HepG2 (cell line): Measurements from ENCODE around the gene SH3PXD2A. TPM values are rescaled to one million over a fixed set of nuclear protein-coding genes. Genes with fewer than 3 reads are reported as not detected.

Experiments used
- ATF1 ChIP-seq: IDR thresholded peaks from 2 replicates; pipeline ENCODE4 v1.6.1; 2016; ENCODE audit warnings: mild to moderate bottlenecking, control low read depth
- CBX1 ChIP-seq: IDR thresholded peaks from one replicate; pipeline ENCODE4 v1.6.1; 2016; ENCODE audit warnings: antibody characterized with exemption, low read depth
- NFE2L2 ChIP-seq: fragments of 150-350 bp; IDR thresholded peaks from 2 replicates; pipeline ENCODE4 v1.6.1; 2014; ENCODE audit warnings: low read length
- RCOR2 ChIP-seq: IDR thresholded peaks from 2 replicates; pipeline ENCODE4 v1.6.1; 2016; ENCODE audit warnings: missing biosample characterization, missing genetic modification reagents
- SMAD9 ChIP-seq: sonication (generic); formaldehyde crosslinking; IDR thresholded peaks from 2 replicates; pipeline ENCODE4 v1.5.1; 2020; ENCODE audit warnings: mild to moderate bottlenecking, missing genetic modification reagents
- YEATS2 ChIP-seq: sonication (generic); formaldehyde crosslinking; IDR thresholded peaks from 2 replicates; pipeline ENCODE4 v1.4.0; 2020; ENCODE audit warnings: missing genetic modification reagents, borderline replicate concordance
- ZBTB7A ChIP-seq: sonication (generic); formaldehyde crosslinking; IDR thresholded peaks from 2 replicates; pipeline ENCODE4 v1.8.0; 2022; ENCODE audit warnings: mild to moderate bottlenecking, missing genetic modification reagents
- polyA plus RNA-seq, 8 experiments: library from polyadenylated mRNA; depleted of rRNA in 3 of 8; stranded (reverse) in 7 of 8; unstranded in 1 of 8; fragments of >200 nt; fragmentation: Illumina TruSeq in 4 of 8; extraction: Trizol in 4 of 8; gene quantifications; 2 replicates each; pipeline versions ENCODE4 v1.2.1 to v1.2.3, GENCODE V29; 2011 to 2016; ENCODE audit warnings: low read depth in 4 of 8, missing spikeins in 1 of 8, mixed read lengths in 1 of 8; ENCODE audit not compliant: insufficient read depth in 1 of 8
- total RNA-seq, 5 experiments: library from RNA; depleted of rRNA; stranded (reverse); fragments of >200 nt; fragmentation: Illumina TruSeq; extraction: Trizol; gene quantifications; 2 replicates each; pipeline ENCODE4 v1.2.3, GENCODE V29; 2016; ENCODE audit warnings: low read depth in 1 of 5
- TF ChIP-seq, protein P1 (sequence below): IDR thresholded peaks from 2 replicates; pipeline ENCODE4 v1.6.1; 2016; ENCODE audit warnings: low read depth
- TF ChIP-seq, protein P2 (sequence below), 2 experiments: sonication (generic) in 1 of 2; formaldehyde crosslinking in 1 of 2; IDR thresholded peaks; 2 replicates each; pipeline versions ENCODE4 v1.6.1 to v1.9.0; 2014 to 2022; ENCODE audit warnings: antibody characterized with exemption in 1 of 2, borderline replicate concordance in 1 of 2, inconsistent platforms in 1 of 2, low read depth in 1 of 2, missing genetic modification reagents in 1 of 2
- TF ChIP-seq, protein P3 (sequence below): sonication (generic); formaldehyde crosslinking; IDR thresholded peaks from 2 replicates; pipeline ENCODE4 v1.5.1; 2020; ENCODE audit warnings: mild to moderate bottlenecking, missing genetic modification reagents
- TF ChIP-seq, protein P4 (sequence below): sonication (generic); formaldehyde crosslinking; IDR thresholded peaks from 2 replicates; pipeline ENCODE4 v1.5.0; 2020; ENCODE audit warnings: mild to moderate bottlenecking, missing genetic modification reagents, borderline replicate concordance
- TF ChIP-seq, protein P5 (sequence below): sonication (generic); formaldehyde crosslinking; IDR thresholded peaks from 2 replicates; pipeline ENCODE4 v1.4.0; 2020; ENCODE audit warnings: low read depth, mild to moderate bottlenecking, missing genetic modification reagents

Gene SH3PXD2A
- total and polyA plus RNA-seq, 2 of the 13 experiments (the other 11 are each of a cell fraction or from before 2014, with no cell fraction given): 11.1 to 11.3 TPM

GRCh38 chr10:103855852-103856796, 748 bp upstream of the SH3PXD2A start (continued):
- TF ChIP-seq ZBTB7A: peak; percentile 98
- TF ChIP-seq, protein P1, sequence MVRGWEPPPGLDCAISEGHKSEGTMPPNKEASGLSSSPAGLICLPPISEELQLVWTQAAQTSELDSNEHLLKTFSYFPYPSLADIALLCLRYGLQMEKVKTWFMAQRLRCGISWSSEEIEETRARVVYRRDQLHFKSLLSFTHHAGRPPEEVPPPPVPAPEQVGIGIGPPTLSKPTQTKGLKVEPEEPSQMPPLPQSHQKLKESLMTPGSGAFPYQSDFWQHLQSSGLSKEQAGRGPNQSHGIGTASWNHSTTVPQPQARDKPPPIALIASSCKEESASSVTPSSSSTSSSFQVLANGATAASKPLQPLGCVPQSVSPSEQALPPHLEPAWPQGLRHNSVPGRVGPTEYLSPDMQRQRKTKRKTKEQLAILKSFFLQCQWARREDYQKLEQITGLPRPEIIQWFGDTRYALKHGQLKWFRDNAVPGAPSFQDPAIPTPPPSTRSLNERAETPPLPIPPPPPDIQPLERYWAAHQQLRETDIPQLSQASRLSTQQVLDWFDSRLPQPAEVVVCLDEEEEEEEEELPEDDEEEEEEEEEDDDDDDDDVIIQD (CRISPR knock-in tag): 0 out of 2 replicates have a peak, but pooled peaks have one; percentile 9
- 0 out of 2 replicates have a peak, but pooled peaks have one; percentile 49 for TF ChIP-seq RCOR2 (CRISPR knock-in tag)
- 0 out of 2 replicates have a peak, but pooled peaks have one; percentile 17 for TF ChIP-seq YEATS2
- no peak for TF ChIP-seq CBX1
- TF ChIP-seq, protein P2, sequence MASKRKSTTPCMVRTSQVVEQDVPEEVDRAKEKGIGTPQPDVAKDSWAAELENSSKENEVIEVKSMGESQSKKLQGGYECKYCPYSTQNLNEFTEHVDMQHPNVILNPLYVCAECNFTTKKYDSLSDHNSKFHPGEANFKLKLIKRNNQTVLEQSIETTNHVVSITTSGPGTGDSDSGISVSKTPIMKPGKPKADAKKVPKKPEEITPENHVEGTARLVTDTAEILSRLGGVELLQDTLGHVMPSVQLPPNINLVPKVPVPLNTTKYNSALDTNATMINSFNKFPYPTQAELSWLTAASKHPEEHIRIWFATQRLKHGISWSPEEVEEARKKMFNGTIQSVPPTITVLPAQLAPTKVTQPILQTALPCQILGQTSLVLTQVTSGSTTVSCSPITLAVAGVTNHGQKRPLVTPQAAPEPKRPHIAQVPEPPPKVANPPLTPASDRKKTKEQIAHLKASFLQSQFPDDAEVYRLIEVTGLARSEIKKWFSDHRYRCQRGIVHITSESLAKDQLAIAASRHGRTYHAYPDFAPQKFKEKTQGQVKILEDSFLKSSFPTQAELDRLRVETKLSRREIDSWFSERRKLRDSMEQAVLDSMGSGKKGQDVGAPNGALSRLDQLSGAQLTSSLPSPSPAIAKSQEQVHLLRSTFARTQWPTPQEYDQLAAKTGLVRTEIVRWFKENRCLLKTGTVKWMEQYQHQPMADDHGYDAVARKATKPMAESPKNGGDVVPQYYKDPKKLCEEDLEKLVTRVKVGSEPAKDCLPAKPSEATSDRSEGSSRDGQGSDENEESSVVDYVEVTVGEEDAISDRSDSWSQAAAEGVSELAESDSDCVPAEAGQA (IDR thresholded peaks at IDR 0.05; ENCODE audit: low read depth): no peak
- TF ChIP-seq, protein P2 (CRISPR knock-in tag; IDR thresholded peaks at IDR 0.05; ENCODE audit: borderline replicate concordance): no peak
- TF ChIP-seq, protein P3, sequence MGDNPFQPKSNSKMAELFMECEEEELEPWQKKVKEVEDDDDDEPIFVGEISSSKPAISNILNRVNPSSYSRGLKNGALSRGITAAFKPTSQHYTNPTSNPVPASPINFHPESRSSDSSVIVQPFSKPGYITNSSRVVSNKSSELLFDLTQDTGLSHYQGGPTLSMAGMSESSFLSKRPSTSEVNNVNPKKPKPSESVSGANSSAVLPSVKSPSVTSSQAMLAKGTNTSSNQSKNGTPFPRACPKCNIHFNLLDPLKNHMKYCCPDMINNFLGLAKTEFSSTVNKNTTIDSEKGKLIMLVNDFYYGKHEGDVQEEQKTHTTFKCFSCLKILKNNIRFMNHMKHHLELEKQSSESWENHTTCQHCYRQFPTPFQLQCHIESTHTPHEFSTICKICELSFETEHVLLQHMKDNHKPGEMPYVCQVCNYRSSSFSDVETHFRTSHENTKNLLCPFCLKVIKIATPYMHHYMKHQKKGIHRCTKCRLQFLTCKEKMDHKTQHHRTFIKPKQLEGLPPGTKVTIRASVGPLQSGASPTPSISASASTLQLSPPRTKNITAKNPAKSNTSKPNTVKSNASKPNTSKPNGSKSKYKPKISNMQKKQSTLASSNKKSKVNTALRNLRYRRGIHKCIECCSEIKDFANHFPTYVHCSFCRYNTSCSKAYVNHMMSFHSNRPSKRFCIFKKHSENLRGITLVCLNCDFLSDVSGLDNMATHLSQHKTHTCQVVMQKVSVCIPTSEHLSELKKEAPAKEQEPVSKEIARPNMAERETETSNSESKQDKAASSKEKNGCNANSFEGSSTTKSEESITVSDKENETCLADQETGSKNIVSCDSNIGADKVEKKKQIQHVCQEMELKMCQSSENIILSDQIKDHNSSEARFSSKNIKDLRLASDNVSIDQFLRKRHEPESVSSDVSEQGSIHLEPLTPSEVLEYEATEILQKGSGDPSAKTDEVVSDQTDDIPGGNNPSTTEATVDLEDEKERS (CRISPR knock-in tag): no peak
- TF ChIP-seq, protein P4, sequence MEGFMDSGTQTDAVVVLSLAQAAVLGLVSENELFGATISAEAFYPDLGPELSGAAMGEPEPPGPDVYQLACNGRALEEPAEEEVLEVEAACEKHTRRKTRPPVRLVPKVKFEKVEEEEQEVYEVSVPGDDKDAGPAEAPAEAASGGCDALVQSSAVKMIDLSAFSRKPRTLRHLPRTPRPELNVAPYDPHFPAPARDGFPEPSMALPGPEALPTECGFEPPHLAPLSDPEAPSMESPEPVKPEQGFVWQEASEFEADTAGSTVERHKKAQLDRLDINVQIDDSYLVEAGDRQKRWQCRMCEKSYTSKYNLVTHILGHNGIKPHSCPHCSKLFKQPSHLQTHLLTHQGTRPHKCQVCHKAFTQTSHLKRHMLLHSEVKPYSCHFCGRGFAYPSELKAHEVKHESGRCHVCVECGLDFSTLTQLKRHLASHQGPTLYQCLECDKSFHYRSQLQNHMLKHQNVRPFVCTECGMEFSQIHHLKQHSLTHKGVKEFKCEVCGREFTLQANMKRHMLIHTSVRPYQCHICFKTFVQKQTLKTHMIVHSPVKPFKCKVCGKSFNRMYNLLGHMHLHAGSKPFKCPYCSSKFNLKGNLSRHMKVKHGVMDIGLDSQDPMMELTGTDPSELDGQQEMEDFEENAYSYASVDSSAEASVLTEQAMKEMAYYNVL (CRISPR knock-in tag): peak; percentile 25; the same call in 1 of the 2 replicates
- TF ChIP-seq NFE2L2: no peak
- TF ChIP-seq, protein P5, sequence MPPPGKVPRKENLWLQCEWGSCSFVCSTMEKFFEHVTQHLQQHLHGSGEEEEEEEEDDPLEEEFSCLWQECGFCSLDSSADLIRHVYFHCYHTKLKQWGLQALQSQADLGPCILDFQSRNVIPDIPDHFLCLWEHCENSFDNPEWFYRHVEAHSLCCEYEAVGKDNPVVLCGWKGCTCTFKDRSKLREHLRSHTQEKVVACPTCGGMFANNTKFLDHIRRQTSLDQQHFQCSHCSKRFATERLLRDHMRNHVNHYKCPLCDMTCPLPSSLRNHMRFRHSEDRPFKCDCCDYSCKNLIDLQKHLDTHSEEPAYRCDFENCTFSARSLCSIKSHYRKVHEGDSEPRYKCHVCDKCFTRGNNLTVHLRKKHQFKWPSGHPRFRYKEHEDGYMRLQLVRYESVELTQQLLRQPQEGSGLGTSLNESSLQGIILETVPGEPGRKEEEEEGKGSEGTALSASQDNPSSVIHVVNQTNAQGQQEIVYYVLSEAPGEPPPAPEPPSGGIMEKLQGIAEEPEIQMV (CRISPR knock-in tag): 0 out of 2 replicates have a peak, but pooled peaks have one; percentile 39
- TF ChIP-seq ATF1 (CRISPR knock-in tag): no peak
- no peak for TF ChIP-seq SMAD9 (CRISPR knock-in tag)
